OCI-LY3 (cell line): ENCODE data around the gene PALLD.

Experiments used
- H2AFZ ChIP-seq: fragments of 200-600, 300-600 bp; shearing (Covaris generic); 2 replicates; pipeline ENCODE4 v1.6.0; 2014; ENCODE audit warnings: antibody characterized with exemption, low read depth, low read length
- H3K27ac ChIP-seq: fragments of 200-600, 300-600 bp; sonication (generic); 2 replicates; pipeline ENCODE4 v1.5.1; 2014; ENCODE audit warnings: mild to moderate bottlenecking, low read length, moderate library complexity, mixed read lengths
- H3K27me3 ChIP-seq: fragments of 200-600, 300-600 bp; sonication (generic); 2 replicates; pipeline ENCODE4 v1.6.1; 2014; ENCODE audit warnings: low read depth, low read length, mixed read lengths
- H3K36me3 ChIP-seq: fragments of 200-600, 300-600 bp; sonication (generic); replicated peaks from 2 replicates; pipeline ENCODE3; 2014; ENCODE audit warnings: low read depth, low read length, mixed read lengths
- H3K4me1 ChIP-seq: fragments of 300-600, 200-600 bp; sonication (generic); 2 replicates; pipeline ENCODE4 v1.6.1; 2014; ENCODE audit warnings: low read length, mixed read lengths
- H3K4me2 ChIP-seq: fragments of 200-600, 300-600 bp; sonication (generic); 2 replicates; pipeline ENCODE4 v1.6.1; 2014; ENCODE audit warnings: low read length, mixed read lengths
- H3K4me3 ChIP-seq: fragments of 300-600, 200-600 bp; sonication (generic); 2 replicates; pipeline ENCODE4 v1.5.1; 2014; ENCODE audit warnings: antibody characterized with exemption, mild to moderate bottlenecking, low read length, moderate library complexity
- H3K79me2 ChIP-seq: fragments of 300-600, 200-600 bp; shearing (Covaris generic); 2 replicates; pipeline ENCODE4 v1.6.1; 2014; ENCODE audit warnings: mild to moderate bottlenecking, low read length, mixed read lengths
- H3K9ac ChIP-seq: fragments of 300-600, 200-600 bp; shearing (Covaris generic); 2 replicates; pipeline ENCODE4 v1.6.0; 2014; ENCODE audit warnings: mild to moderate bottlenecking, low read length, moderate library complexity
- H3K9me3 ChIP-seq: fragments of 200-600, 300-600 bp; shearing (Covaris generic); 2 replicates; pipeline ENCODE4 v1.6.1; 2014; ENCODE audit warnings: low read length, mixed read lengths; ENCODE audit not compliant: insufficient read depth
- H4K20me1 ChIP-seq: fragments of 200-600, 300-600 bp; sonication (generic); 2 replicates; pipeline ENCODE4 v1.6.1; 2016; ENCODE audit warnings: low read length, mixed read lengths; ENCODE audit not compliant: insufficient read depth
- CTCF ChIP-seq: fragments of 200-600, 300-600 bp; sonication (generic); IDR thresholded peaks from 2 replicates; pipeline ENCODE4 v1.5.1; 2014; ENCODE audit warnings: antibody characterized with exemption, low read length, low read depth
- EZH2phosphoT487 ChIP-seq: fragments of 200-600 bp; shearing (Covaris generic); IDR thresholded peaks from 2 replicates; pipeline ENCODE4 v1.6.1; 2018; ENCODE audit warnings: antibody characterized with exemption, mixed run types, low read depth

Gene PALLD

GRCh38 chr4:168843635-168844034, 346.8 kb downstream of the PALLD start:
- H4K20me1 ChIP-seq = peaks cover 3% of the 10 kb centered on the region; the same call in 1 of the 2 replicates
- H3K4me3 ChIP-seq = no peak overlapping the region
- peaks cover 22% of the 10 kb centered on the region for H3K4me1 ChIP-seq
- no peak overlapping the region for H3K4me2 ChIP-seq
- no peak overlapping the region for H3K9ac ChIP-seq
- H3K36me3 ChIP-seq = no peaks in the 10 kb centered on the region
- no peaks in the 10 kb centered on the region for H3K79me2 ChIP-seq
- no peak overlapping the region for H2AFZ ChIP-seq
- TF ChIP-seq EZH2phosphoT487 (no peak), CTCF (no peak)
- no peaks in the 10 kb centered on the region for H3K27me3 ChIP-seq
- no peak overlapping the region for H3K27ac ChIP-seq
- no peaks in the 10 kb centered on the region for H3K9me3 ChIP-seq

GRCh38 chr4:168844353-168845049, 347.6 kb downstream of the PALLD start:
- Histone ChIP-seq H3K9ac (no peak overlapping the region), H3K9me3 (no peaks in the 10 kb centered on the region), H2AFZ (no peak overlapping the region), H3K27me3 (peaks cover 4% of the 10 kb centered on the region; the same call in 1 of the 2 replicates), H3K27ac (no peak overlapping the region), H3K4me2 (no peak overlapping the region), H3K4me1 (peaks cover 30% of the 10 kb centered on the region), H4K20me1 (peaks cover 3% of the 10 kb centered on the region; the same call in 1 of the 2 replicates), H3K4me3 (no peak overlapping the region), H3K36me3 (no peaks in the 10 kb centered on the region), H3K79me2 (no peaks in the 10 kb centered on the region)
- no peak for TF ChIP-seq EZH2phosphoT487
- no peak for TF ChIP-seq CTCF

GRCh38 chr4:168845897-168846296, 349.0 kb downstream of the PALLD start:
- Histone ChIP-seq H3K9ac (no peak overlapping the region), H3K27me3 (peaks cover 4% of the 10 kb centered on the region; the same call in 1 of the 2 replicates), H3K79me2 (no peaks in the 10 kb centered on the region), H4K20me1 (no peaks in the 10 kb centered on the region), H3K27ac (no peak overlapping the region), H3K36me3 (no peaks in the 10 kb centered on the region), H3K4me1 (peaks cover 32% of the 10 kb centered on the region), H3K4me2 (peak overlapping the region; percentile 0; the same call in 1 of the 2 replicates), H3K4me3 (no peak overlapping the region), H2AFZ (no peak overlapping the region), H3K9me3 (no peaks in the 10 kb centered on the region)
- no peak for TF ChIP-seq CTCF
- no peak for TF ChIP-seq EZH2phosphoT487

GRCh38 chr4:168846414-168846813, 349.6 kb downstream of the PALLD start:
- peaks cover 32% of the 10 kb centered on the region for H3K4me1 ChIP-seq
- H3K4me2 ChIP-seq = no peak overlapping the region; the same call in 1 of the 2 replicates
- H3K27ac ChIP-seq = no peak overlapping the region

More at GRCh38 chr4:168846414-168846813, 349.6 kb downstream of the PALLD start:
- Histone ChIP-seq H3K27me3 (peaks cover 4% of the 10 kb centered on the region; the same call in 1 of the 2 replicates), H4K20me1 (no peaks in the 10 kb centered on the region), H3K4me3 (no peak overlapping the region), H3K9me3 (no peaks in the 10 kb centered on the region), H3K79me2 (no peaks in the 10 kb centered on the region), H2AFZ (no peak overlapping the region), H3K36me3 (no peaks in the 10 kb centered on the region), H3K9ac (no peak overlapping the region)
- TF ChIP-seq EZH2phosphoT487 (no peak), CTCF (no peak)
